Lower leg skin (tissue), 3 donors: ENCODE measurements around the gene FLRT2.

ENCODE experiments used
- POLR2A ChIP-seq, 2 donors: fragments of 450-650 bp; IDR thresholded peaks; one replicate each; pipeline ENCODE4 v1.6.1; 2016 to 2017; ENCODE audit warnings: antibody characterized with exemption in 2 of 2, mild to moderate bottlenecking in 1 of 2, moderate library complexity in 1 of 2
- TF ChIP-seq, protein P1 (sequence below), 3 donors: fragments of 450-650 bp; IDR thresholded peaks; one replicate each; pipeline ENCODE4 v1.5.1; 2016; ENCODE audit warnings: antibody characterized with exemption in 3 of 3, mild to moderate bottlenecking in 3 of 3, moderate library complexity in 2 of 3

DNA sequence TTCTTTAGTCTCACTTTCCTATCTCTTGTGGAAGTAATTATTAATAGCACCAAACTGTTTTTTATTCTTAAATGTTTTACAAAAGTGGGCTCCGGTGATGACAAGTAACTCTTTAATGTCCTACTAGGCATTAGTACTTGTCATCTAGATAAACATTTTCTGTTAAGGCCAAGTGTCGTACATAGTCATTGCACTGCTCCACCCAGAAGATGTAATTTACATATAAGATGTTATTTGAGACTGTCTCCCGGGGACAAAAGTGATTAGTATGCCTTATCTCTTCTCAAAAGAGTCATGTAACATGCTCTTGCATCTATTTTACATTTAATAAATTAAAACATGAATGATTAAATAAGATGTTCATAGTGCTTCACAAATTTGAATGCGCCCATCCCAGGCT is 88.4 kb downstream of the FLRT2 start:
- TF ChIP-seq, protein P1, sequence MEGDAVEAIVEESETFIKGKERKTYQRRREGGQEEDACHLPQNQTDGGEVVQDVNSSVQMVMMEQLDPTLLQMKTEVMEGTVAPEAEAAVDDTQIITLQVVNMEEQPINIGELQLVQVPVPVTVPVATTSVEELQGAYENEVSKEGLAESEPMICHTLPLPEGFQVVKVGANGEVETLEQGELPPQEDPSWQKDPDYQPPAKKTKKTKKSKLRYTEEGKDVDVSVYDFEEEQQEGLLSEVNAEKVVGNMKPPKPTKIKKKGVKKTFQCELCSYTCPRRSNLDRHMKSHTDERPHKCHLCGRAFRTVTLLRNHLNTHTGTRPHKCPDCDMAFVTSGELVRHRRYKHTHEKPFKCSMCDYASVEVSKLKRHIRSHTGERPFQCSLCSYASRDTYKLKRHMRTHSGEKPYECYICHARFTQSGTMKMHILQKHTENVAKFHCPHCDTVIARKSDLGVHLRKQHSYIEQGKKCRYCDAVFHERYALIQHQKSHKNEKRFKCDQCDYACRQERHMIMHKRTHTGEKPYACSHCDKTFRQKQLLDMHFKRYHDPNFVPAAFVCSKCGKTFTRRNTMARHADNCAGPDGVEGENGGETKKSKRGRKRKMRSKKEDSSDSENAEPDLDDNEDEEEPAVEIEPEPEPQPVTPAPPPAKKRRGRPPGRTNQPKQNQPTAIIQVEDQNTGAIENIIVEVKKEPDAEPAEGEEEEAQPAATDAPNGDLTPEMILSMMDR (IDR thresholded peaks at IDR 0.05) = no peak
- TF ChIP-seq POLR2A (IDR thresholded peaks at IDR 0.05) = no peak
